HG03469 (cell line): ENCODE results near the gene OCA2.
"Not testable (repeated sequence)": the region's sequence is repeated elsewhere in the genome, so short reads cannot be mapped to it uniquely, and the experiment has no call there.

ENCODE experiments used
- ATAC-seq: cut with Tn5 transposase; IDR thresholded peaks from one replicate; pipeline ENCODE4 v1.9.1; 2021; ENCODE audit warnings: mild to moderate bottlenecking, moderate library complexity, moderate number of reproducible peaks; ENCODE audit not compliant: unreplicated experiment

OCA2 gene

DNA sequence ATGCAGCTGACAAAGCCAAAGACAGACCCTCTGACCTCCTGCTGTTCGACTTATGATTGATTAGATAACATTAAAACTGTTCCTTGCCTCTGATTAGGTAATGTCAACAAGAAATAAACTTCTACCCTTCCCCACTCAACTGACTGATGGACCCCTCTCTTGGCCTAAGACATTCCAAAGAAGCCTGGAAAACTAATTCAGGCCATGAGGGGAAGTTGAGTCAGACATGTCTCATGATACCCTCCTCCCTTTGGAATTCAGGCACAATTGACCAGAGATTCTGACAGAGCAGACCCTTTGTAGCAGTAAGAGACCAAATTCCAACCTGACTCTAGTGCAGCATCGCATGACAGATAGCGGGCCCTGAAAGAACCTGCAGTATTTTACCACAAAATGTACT lies 354.5 kb downstream of the OCA2 start:
- no peak for ATAC-seq

DNA sequence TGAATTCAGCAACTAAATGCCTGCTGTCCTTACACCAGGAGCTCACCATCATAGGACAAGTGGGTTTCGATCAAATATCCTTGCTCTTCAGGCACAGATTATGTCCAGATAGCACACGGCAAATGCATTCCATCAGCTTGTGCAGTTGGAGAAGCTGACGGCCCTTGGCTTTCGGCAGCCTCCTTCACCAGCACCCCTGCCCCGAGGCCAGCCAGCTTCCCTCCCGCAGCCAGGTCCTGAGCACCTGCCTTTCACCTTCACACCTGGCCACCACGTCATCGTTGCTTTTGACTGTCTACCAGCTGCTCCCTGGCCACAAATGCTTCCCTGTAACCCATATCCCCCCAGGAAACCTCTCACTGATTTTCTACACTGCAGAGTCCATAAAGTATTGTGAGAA lies 355.5 kb downstream of the OCA2 start:
- ATAC-seq = no peak

GRCh38 chr15:27742751-27743477 lies 356.2 kb downstream of the OCA2 start:
- ATAC-seq = no peak

DNA sequence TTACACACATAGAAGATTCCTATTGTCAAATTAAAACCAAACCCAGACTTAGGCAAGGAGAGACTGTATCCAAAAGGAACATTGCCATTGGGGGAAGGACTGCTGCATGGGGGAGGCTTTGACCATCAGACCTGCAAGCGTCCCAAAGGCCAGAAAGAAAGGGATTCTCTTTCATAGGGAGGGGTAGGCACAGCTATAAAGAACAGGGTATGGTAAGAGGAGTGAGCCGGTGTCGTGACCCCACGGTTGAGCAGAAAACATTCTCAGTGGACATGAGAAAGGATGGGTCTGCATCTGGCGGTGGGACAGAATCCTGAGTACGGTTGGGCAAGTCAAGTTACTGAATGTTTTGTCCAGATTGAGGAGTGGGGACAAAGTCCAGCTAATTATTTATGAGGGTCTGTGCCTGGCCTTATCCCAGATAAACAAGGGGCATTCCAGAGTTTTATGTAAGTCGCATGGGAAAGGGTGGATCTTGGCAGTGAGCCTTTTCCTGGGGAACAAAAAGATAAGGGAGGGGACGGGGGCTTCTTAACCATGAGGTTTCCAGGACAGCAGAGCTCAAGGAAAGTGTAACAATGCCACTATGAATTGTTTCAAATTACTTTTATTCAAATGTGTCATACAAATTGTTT lies 357.8 kb downstream of the OCA2 start:
- no peak for ATAC-seq

DNA sequence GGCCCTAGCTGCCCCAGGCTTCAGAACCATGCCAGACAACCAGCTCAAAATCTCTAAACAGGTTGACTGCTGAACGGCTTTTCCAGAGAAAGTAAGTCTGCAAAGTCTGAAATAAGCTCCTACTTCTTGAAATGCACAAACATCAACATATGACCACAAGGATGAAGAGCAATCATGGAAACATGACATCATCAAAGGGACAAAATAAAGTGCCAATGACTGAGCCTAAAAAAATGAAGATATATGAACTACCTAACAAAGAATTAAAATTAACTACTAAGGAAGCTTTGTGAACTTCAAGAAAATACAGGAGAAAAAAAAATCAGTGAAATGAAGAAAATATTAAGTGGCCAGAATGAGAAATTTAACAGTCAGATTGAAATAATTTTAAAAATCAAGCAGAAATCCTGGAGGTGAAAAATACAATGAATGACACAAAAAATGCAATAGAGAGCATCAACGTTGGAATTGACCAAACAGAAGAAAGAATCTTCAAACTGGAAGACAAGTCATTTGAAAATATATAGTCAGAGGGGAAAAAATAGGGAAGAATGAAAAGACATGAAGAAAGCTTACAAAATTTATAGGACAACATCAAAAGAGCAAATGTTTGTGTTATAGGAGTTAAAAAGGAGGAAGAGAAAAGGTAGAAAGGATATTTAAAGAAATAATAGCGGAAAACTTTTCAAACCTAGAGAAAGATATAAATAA lies 364.2 kb downstream of the OCA2 start:
- no peak for ATAC-seq

DNA sequence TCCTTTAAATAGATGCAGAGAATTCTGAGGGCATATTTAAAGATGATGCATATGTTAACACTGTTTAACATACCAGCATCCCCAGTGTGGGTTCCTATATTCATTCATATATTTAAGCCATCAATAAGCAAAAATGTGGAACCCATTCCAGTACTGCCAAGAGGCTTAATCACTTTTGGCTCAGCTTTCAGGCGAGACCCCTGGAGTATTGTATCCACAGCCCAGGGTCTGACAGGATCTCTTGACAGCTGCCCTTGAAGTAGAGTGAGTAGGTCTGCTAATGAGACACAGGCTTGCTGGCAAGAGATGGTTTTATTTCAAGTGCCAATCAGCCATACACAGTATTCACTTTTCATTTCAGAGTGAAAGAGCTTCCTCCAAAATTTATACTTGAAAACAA lies 367.3 kb downstream of the OCA2 start:
- ATAC-seq = no peak

DNA sequence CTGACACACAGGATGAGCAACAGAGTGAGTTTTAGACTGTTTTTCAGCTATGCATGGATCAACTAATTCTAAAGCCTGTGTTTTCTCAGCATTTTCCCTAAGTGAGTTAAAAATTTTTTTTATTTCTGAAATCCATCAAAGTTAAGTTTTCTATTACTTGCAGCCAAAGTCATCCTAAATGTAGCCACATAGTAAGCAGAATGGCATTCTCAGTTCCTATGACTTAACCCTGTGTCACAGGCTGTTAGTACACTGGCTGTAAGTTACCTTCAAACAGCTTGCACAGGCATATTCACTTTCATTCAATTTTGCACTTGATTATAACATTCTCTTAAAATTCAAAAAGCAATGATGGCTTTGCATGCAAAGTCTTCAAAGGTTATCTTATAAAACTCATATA lies 368.2 kb downstream of the OCA2 start:
- ATAC-seq = no peak

DNA sequence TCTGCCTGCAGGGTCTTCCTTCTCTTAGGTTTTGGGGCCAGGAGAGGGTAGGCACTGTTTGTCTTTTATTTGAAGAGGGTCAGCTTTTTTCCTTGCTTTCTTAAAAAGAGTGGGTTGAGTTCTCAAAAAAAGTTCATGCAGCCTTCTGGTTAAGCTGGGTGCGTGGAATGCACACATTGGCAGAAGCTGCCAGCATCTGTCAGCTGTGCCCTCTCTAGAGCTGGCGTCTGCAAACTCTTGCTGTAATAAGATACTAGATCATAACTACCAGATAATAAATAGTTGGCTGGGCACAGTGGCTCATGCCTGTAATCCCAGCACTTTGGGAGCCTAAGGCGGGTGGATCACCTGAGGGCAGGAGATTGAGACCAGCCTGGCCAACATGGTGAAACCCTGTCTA lies 373.4 kb downstream of the OCA2 start:
- ATAC-seq = no peak

GRCh38 chr15:27723821-27724220 lies 375.3 kb downstream of the OCA2 start:
- no peak for ATAC-seq

DNA sequence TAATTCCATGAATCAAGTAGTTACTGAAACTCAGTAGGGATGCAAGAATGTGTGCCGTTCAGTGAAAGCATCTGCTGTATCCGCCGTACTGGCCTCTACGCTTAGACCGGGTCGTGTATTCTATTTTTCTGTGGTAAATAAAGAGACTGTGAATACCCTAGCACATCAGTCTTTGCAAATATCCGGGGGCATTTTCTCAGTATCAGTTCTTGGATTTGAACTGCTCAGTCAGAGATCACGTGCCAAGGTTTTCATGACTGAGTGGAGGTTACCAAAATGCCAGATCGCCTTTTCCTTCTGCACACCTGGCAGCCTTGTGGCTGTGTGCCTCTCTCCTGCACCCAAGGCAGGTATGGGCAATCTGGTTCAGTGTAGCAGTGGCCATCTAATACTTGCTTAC lies 377.0 kb downstream of the OCA2 start:
- no peak for ATAC-seq

DNA sequence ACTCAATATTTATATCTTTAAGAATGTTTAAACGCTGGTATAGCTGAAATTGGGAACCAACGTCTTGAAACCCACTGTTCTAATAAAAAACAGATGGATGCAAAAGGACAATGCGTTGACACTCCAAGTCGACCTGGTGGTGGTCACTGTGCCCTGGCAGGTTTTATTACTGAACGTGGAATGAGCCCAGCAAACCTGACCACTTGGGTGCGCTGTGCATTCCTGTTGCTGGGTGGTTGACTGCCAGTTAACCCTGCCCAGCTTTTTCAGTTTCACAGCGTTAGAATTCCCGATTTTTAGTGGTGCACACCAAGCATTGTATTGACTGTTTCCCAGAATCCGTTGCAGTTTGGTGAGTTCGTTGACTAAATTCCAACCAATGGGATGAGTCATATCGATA lies 384.4 kb downstream of the OCA2 start:
- no peak for ATAC-seq

GRCh38 chr15:27713850-27714249 lies 385.3 kb downstream of the OCA2 start:
- not testable (repeated sequence) for ATAC-seq

- no peak for ATAC-seq
Observed at GRCh38 chr15:27707257-27707656, 391.9 kb downstream of the OCA2 start.

GRCh38 chr15:27706300-27706699 lies 392.8 kb downstream of the OCA2 start:
- no peak for ATAC-seq

DNA sequence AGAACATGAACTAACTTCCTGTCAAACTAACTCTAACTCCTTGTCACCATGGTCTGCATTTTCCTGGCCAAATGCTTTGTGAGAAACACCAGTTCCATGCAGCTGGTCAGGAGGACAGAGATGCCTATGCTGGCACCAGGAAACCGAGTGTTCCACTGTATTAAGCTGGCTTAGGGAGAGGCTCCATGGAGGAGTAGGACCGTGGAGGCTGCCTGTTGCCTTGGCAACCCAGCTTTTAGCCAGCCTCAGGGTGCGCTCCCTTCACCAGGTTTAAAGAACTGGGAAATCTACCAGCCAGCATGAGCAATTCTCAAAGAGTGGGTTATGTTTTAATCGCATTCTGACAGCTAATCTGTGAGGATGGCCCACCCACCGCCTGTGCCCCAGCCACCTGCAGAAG lies 394.1 kb downstream of the OCA2 start:
- ATAC-seq = no peak
